NB4 (cell line): Measurements from ENCODE around the gene PPP2R2D.

Source experiments
- CTCF ChIP-seq: IDR thresholded peaks from one replicate; pipeline ENCODE4 v1.5.1; 2012; ENCODE audit warnings: low read depth, low read length
- MAX ChIP-seq: IDR thresholded peaks from 2 replicates; pipeline ENCODE4 v1.6.1; 2011; ENCODE audit warnings: low read depth, low read length
- MYC ChIP-seq: IDR thresholded peaks from 2 replicates; pipeline ENCODE4 v1.6.1; 2011; ENCODE audit warnings: low read depth, low read length
- POLR2A ChIP-seq: IDR thresholded peaks from 2 replicates; pipeline ENCODE4 v1.6.1; 2011; ENCODE audit warnings: mild to moderate bottlenecking; ENCODE audit not compliant: insufficient read length; ENCODE audit errors: extremely low read depth

GRCh38 chr10:131911451-131911850 is 10.6 kb downstream of the PPP2R2D start:
- no peak for TF ChIP-seq CTCF
- no peak for TF ChIP-seq MAX
- no peak for TF ChIP-seq MYC
- TF ChIP-seq POLR2A, result no peak
